ENCODE measurements around the gene CSK.

DNA sequence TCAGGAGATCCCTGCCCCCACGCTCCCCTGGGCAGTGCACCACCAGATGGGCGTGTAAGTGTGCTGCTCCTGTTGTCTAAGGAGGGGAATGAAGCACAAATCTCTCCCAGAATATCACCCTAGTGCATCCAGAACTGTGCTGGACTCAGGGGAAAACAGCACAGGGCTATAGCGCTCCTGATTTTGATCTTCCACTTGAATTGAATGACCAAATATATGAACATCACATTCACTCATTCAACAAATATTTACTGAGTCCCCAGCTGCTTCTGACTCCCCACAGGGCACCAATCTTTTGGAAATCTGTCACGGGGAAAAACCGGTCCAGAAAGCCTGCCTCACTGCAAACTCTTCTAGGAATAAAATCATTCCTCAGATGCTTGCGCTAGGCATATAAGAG lies 47.0 kb downstream of the CSK start:
- TF ChIP-seq, protein P1, sequence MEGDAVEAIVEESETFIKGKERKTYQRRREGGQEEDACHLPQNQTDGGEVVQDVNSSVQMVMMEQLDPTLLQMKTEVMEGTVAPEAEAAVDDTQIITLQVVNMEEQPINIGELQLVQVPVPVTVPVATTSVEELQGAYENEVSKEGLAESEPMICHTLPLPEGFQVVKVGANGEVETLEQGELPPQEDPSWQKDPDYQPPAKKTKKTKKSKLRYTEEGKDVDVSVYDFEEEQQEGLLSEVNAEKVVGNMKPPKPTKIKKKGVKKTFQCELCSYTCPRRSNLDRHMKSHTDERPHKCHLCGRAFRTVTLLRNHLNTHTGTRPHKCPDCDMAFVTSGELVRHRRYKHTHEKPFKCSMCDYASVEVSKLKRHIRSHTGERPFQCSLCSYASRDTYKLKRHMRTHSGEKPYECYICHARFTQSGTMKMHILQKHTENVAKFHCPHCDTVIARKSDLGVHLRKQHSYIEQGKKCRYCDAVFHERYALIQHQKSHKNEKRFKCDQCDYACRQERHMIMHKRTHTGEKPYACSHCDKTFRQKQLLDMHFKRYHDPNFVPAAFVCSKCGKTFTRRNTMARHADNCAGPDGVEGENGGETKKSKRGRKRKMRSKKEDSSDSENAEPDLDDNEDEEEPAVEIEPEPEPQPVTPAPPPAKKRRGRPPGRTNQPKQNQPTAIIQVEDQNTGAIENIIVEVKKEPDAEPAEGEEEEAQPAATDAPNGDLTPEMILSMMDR (IDR thresholded peaks at IDR 0.05) = no peak
- no peak for TF ChIP-seq POLR2A (IDR thresholded peaks at IDR 0.05)
